Activated naive CD8-positive, alpha-beta T cell treated with anti-CD3 and anti-CD28 coated beads, Interleukin-2, amount 10 ng/mL, durations not matched to agents 7 days and 5 days (primary cell): ENCODE data around the gene TTC23L. TPM values are rescaled to one million over a fixed set of nuclear protein-coding genes. Genes with fewer than 3 reads are reported as not detected.

Experiments
- ATAC-seq: fragments of 150-1000 bp; cut with Tn5 transposase; one replicate; pipeline ENCODE4 v1.10.0; 2021; ENCODE audit warnings: low read depth, moderate library complexity
- POLR2A ChIA-PET: fragments of 350-600 bp; sonication (Branson Sonifier 250); formaldehyde crosslinking; loops from one replicate; lab custom pipeline; 2021; ENCODE audit warnings: antibody characterized with exemption; lab: Charles Lee
- DNase-seq: peaks from one replicate; pipeline ENCODE4 v3.0.0; 2021
- H3K27ac Mint-ChIP-seq: one replicate; pipeline ENCODE4 v1.8.0; 2022; ENCODE audit warnings: mild to moderate bottlenecking, mixed read lengths
- H3K27me3 Mint-ChIP-seq: one replicate; pipeline ENCODE4 v1.8.0; 2022; ENCODE audit warnings: mild to moderate bottlenecking, moderate library complexity, mixed read lengths
- H3K36me3 Mint-ChIP-seq: one replicate; pipeline ENCODE4 v1.8.0; 2021; ENCODE audit warnings: mild to moderate bottlenecking, mixed read lengths
- H3K4me1 Mint-ChIP-seq: one replicate; pipeline ENCODE4 v1.8.0; 2021; ENCODE audit warnings: mixed read lengths
- H3K4me3 Mint-ChIP-seq: one replicate; pipeline ENCODE4 v1.8.0; 2022; ENCODE audit warnings: mild to moderate bottlenecking, moderate library complexity, mixed read lengths
- H3K9me3 Mint-ChIP-seq: one replicate; pipeline ENCODE4 v1.8.0; 2021; ENCODE audit warnings: mixed read lengths
- total RNA-seq, 2 experiments: library from RNA; stranded (reverse); gene quantifications; one replicate each; pipeline ENCODE4 v1.2.3, GENCODE V29; 2021

Gene TTC23L
- total RNA-seq, 2 experiments from 2014 or later, result not detected

DNA sequence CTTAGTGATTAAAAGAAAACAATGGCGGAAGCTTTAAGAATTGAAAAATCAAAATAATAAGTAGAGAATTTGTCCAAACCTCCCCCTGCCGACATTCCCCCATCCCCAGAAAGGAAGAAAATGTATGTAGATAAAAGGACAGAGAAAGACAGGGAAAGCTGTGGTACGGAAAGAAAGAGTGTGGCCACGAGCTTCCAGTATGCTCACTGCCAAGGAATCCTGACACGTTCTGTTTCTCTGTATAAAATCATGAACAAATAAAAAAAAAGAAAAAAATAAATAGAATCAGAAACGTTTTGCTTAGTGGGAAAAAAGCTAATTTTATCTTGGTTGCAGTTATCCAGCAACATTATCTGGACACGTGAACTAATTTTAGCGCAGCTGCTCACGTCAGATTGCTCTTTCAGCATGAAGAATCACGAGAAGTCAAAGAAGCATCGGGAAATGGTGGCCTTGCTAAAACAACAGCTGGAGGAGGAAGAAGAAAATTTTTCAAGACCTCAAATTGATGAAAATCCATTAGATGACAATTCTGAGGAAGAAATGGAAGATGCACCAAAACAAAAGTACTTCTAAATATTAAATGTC is 105.6 kb downstream of the TTC23L start:
- H3K27ac Mint-ChIP-seq, result no peak overlapping the region
- peaks cover 20% of the 10 kb centered on the region for H3K36me3 Mint-ChIP-seq
- ATAC-seq, result no peak
- no peak overlapping the region for H3K4me3 Mint-ChIP-seq
- H3K9me3 Mint-ChIP-seq, result no peaks in the 10 kb centered on the region
- H3K27me3 Mint-ChIP-seq, result no peaks in the 10 kb centered on the region
- POLR2A ChIA-PET, result no interaction called here
- no peaks in the 10 kb centered on the region for H3K4me1 Mint-ChIP-seq
- DNase-seq, result no peak

Other genes starting within 250 kb of the TTC23L start
- under 1 TPM in 1 of 2 experiments, not detected in 1; 0.77 TPM for gene RAI14, start 182.8 kb upstream of the TTC23L start, total RNA-seq
- gene RAD1, start 76.3 kb downstream of the TTC23L start, total RNA-seq, result 10 to 100 TPM; 27.6 to 30.6 TPM
- gene BRIX1, start 76.5 kb downstream of the TTC23L start, total RNA-seq, result 10 to 100 TPM; 32.9 to 33.9 TPM
- gene DNAJC21, start 90.4 kb downstream of the TTC23L start, total RNA-seq, result 10 to 100 TPM; 56.7 to 61.0 TPM
- not detected for gene AGXT2, start 208.8 kb downstream of the TTC23L start, total RNA-seq